Neural progenitor cell (in vitro differentiated cells): ENCODE data around the gene IP6K2. TPM values are rescaled to one million over a fixed set of nuclear protein-coding genes. Genes with fewer than 3 reads are reported as not detected.

Experiments used
- DNase-seq: peaks from one replicate; pipeline ENCODE4 v3.0.0-alpha.2; 2016; ENCODE audit warnings: low spot score
- H2AFZ ChIP-seq: fragments of 200-600 bp; sonication (generic); replicated peaks from 2 replicates; pipeline ENCODE4 v1.6.1; 2016; ENCODE audit warnings: antibody characterized with exemption
- H3F3A ChIP-seq: fragments of 200-600 bp; sonication (generic); 2 replicates; pipeline ENCODE4 v1.6.1; 2016; ENCODE audit warnings: antibody characterized with exemption, low read depth
- H3K27ac ChIP-seq: fragments of 200-600 bp; sonication (generic); 2 replicates; pipeline ENCODE4 v1.5.1; 2016; ENCODE audit warnings: mild to moderate bottlenecking
- H3K27me3 ChIP-seq: fragments of 200-600 bp; sonication (generic); 2 replicates; pipeline ENCODE4 v1.6.1; 2016; ENCODE audit warnings: mild to moderate bottlenecking, moderate library complexity
- H3K36me3 ChIP-seq: fragments of 200-600 bp; sonication (generic); 2 replicates; pipeline ENCODE4 v1.5.1; 2016
- H3K4me1 ChIP-seq: fragments of 200-600 bp; sonication (generic); 2 replicates; pipeline ENCODE4 v1.6.1; 2016; ENCODE audit warnings: mixed run types
- H3K4me2 ChIP-seq: fragments of 200-600 bp; sonication (generic); 2 replicates; pipeline ENCODE4 v1.6.1; 2016
- H3K4me3 ChIP-seq: fragments of 200-600 bp; sonication (generic); 2 replicates; pipeline ENCODE4 v1.5.1; 2016
- H3K79me2 ChIP-seq: fragments of 200-600 bp; sonication (generic); 2 replicates; pipeline ENCODE4 v1.6.1; 2016; ENCODE audit warnings: low read depth
- H3K9ac ChIP-seq: fragments of 200-600 bp; sonication (generic); 2 replicates; pipeline ENCODE4 v1.6.1; 2016
- H3K9me3 ChIP-seq: fragments of 200-600 bp; sonication (generic); 2 replicates; pipeline ENCODE4 v1.5.1; 2016; ENCODE audit warnings: low read depth
- H4K20me1 ChIP-seq: fragments of 200-600 bp; sonication (generic); 2 replicates; pipeline ENCODE4 v1.6.1; 2016; ENCODE audit warnings: low read depth
- H3K27ac Mint-ChIP-seq: 3 replicates; pipeline ENCODE4 v1.8.0; 2021; ENCODE audit warnings: mixed read lengths
- H3K27me3 Mint-ChIP-seq: 2 replicates; pipeline ENCODE4 v1.8.0; 2022; ENCODE audit warnings: low read depth, mild to moderate bottlenecking, inconsistent platforms, moderate library complexity, mixed read lengths; ENCODE audit not compliant: insufficient read depth
- H3K36me3 Mint-ChIP-seq: 3 replicates; pipeline ENCODE4 v1.8.0; 2021; ENCODE audit warnings: mixed read lengths
- H3K4me1 Mint-ChIP-seq: 3 replicates; pipeline ENCODE4 v1.8.0; 2021; ENCODE audit warnings: mixed read lengths
- H3K4me3 Mint-ChIP-seq: 3 replicates; pipeline ENCODE4 v1.8.0; 2021; ENCODE audit warnings: mild to moderate bottlenecking, moderate library complexity, mixed read lengths
- H3K9me3 Mint-ChIP-seq: 3 replicates; pipeline ENCODE4 v1.8.0; 2020; ENCODE audit warnings: mixed read lengths
- CTCF ChIP-seq: fragments of 200-600 bp; sonication (generic); IDR thresholded peaks from 2 replicates; pipeline ENCODE4 v1.5.1; 2017; ENCODE audit warnings: antibody characterized with exemption, mild to moderate bottlenecking
- EZH2 ChIP-seq: fragments of 200-600 bp; sonication (generic); IDR thresholded peaks from 2 replicates; pipeline ENCODE4 v1.6.1; 2017; ENCODE audit warnings: antibody characterized with exemption, mild to moderate bottlenecking, moderate library complexity
- EZH2phosphoT487 ChIP-seq: fragments of 200-600 bp; sonication (generic); IDR thresholded peaks from 2 replicates; pipeline ENCODE4 v1.6.1; 2017; ENCODE audit warnings: antibody characterized with exemption
- microRNA-seq: library from miRNA; unstranded; fragments of <30 nt; microRNA quantifications from one replicate; pipeline ENCODE4, GENCODE V29; 2016
- small RNA-seq: library from RNA; depleted of rRNA; stranded (forward); fragments of <200 nt; gene quantifications from one replicate; pipeline ENCODE3, GENCODE V24; 2015
- total RNA-seq: library from RNA; depleted of rRNA; stranded (reverse); fragments of >200 nt; gene quantifications from 2 replicates; pipeline ENCODE4 v1.2.3, GENCODE V29; 2015; ENCODE audit warnings: low replicate concordance

Gene IP6K2
- total RNA-seq, 1 donor from 2014 or later: 130 TPM

- Mint-ChIP-seq H3K4me1 (no peaks in the 10 kb centered on the region), H3K27ac (no peak overlapping the region), H3K36me3 (peaks cover 7% of the 10 kb centered on the region), H3K27me3 (peaks cover 7% of the 10 kb centered on the region), H3K9me3 (no peaks in the 10 kb centered on the region), H3K4me3 (no peak overlapping the region)
- Histone ChIP-seq H3K27ac (no peak overlapping the region), H3K36me3 (no peaks in the 10 kb centered on the region), H3K4me3 (no peak overlapping the region), H2AFZ (no peak overlapping the region), H3F3A (no peaks in the 10 kb centered on the region), H3K4me2 (no peak overlapping the region), H3K79me2 (no peaks in the 10 kb centered on the region), H3K9ac (no peak overlapping the region), H4K20me1 (no peaks in the 10 kb centered on the region), H3K9me3 (no peaks in the 10 kb centered on the region), H3K4me1 (no peaks in the 10 kb centered on the region), H3K27me3 (no peaks in the 10 kb centered on the region)
- TF ChIP-seq CTCF (no peak), EZH2 (no peak), EZH2phosphoT487 (no peak)
- no peak for DNase-seq
Observed at GRCh38 chr3:48642605-48643004, 74.4 kb downstream of the IP6K2 start.

- H3K9me3 Mint-ChIP-seq: no peaks in the 10 kb centered on the region
- DNase-seq: no peak
- no peak for TF ChIP-seq EZH2
- no peak for TF ChIP-seq CTCF
- TF ChIP-seq EZH2phosphoT487: no peak
- no peak overlapping the region for H2AFZ ChIP-seq
- H3K36me3 ChIP-seq: no peaks in the 10 kb centered on the region
- H3K27me3 ChIP-seq: no peaks in the 10 kb centered on the region
- H3K4me3 ChIP-seq: no peak overlapping the region
- no peaks in the 10 kb centered on the region for H3K9me3 ChIP-seq
- H3K4me2 ChIP-seq: no peak overlapping the region
- no peaks in the 10 kb centered on the region for H4K20me1 ChIP-seq
- peaks cover 7% of the 10 kb centered on the region for H3K27me3 Mint-ChIP-seq
- no peak overlapping the region for H3K27ac ChIP-seq
- H3K27ac Mint-ChIP-seq: no peak overlapping the region
- peaks cover 9% of the 10 kb centered on the region for H3K4me1 Mint-ChIP-seq
- H3K79me2 ChIP-seq: no peaks in the 10 kb centered on the region
- H3K4me3 Mint-ChIP-seq: no peak overlapping the region
- peaks cover 7% of the 10 kb centered on the region for H3K36me3 Mint-ChIP-seq
- H3K9ac ChIP-seq: no peak overlapping the region
- H3K4me1 ChIP-seq: peaks cover 6% of the 10 kb centered on the region
- peaks cover 3% of the 10 kb centered on the region for H3F3A ChIP-seq
Observed at GRCh38 chr3:48641396-48641795, 75.6 kb downstream of the IP6K2 start.

- H3K36me3 ChIP-seq: no peaks in the 10 kb centered on the region
- no peak for TF ChIP-seq EZH2phosphoT487
- TF ChIP-seq CTCF: no peak
- no peak for TF ChIP-seq EZH2
- peaks cover 7% of the 10 kb centered on the region for H3K36me3 Mint-ChIP-seq
Observed at GRCh38 chr3:48639944-48640606, 76.9 kb downstream of the IP6K2 start.

More at GRCh38 chr3:48639944-48640606, 76.9 kb downstream of the IP6K2 start:
- Mint-ChIP-seq H3K4me1 (peaks cover 13% of the 10 kb centered on the region), H3K27me3 (peaks cover 9% of the 10 kb centered on the region), H3K27ac (no peak overlapping the region), H3K9me3 (no peaks in the 10 kb centered on the region), H3K4me3 (no peak overlapping the region)
- Histone ChIP-seq H3K27me3 (no peaks in the 10 kb centered on the region), H3K9me3 (no peaks in the 10 kb centered on the region), H4K20me1 (no peaks in the 10 kb centered on the region), H3K4me3 (no peak overlapping the region), H3K4me1 (peaks cover 11% of the 10 kb centered on the region), H3K79me2 (no peaks in the 10 kb centered on the region), H3K4me2 (no peak overlapping the region), H2AFZ (no peak overlapping the region), H3K27ac (no peak overlapping the region), H3F3A (peaks cover 14% of the 10 kb centered on the region), H3K9ac (no peak overlapping the region)
- no peak for DNase-seq

Small RNA genes lying within 50 kb of the gene (microRNA-seq; reads per million reads assigned to microRNA genes)
- not detected for gene MIR4793

Small RNA genes lying within 50 kb of the gene (small RNA-seq; reads per million reads assigned to genes)
- gene AC141002.1: not detected

Other genes starting within 250 kb of the IP6K2 start
- 54.8 and 133 TPM in 2 replicates for gene SHISA5, start 213.0 kb downstream of the IP6K2 start, total RNA-seq
- 59.5 and 102 TPM in 2 replicates for gene PFKFB4, start 160.4 kb downstream of the IP6K2 start, total RNA-seq
- 0.34 TPM in 1 of 2 replicates, not detected in the other for gene UCN2, start 153.4 kb downstream of the IP6K2 start, total RNA-seq
- 3.0 and 13.3 TPM in 2 replicates for gene COL7A1, start 121.9 kb downstream of the IP6K2 start, total RNA-seq
- 240 and 246 TPM in 2 replicates for gene UQCRC1, start 107.6 kb downstream of the IP6K2 start, total RNA-seq
- not detected in 2 replicates for gene TMEM89, start 95.5 kb downstream of the IP6K2 start, total RNA-seq
- gene SLC26A6, start 81.8 kb downstream of the IP6K2 start, total RNA-seq: 42.5 and 78.9 TPM in 2 replicates
- gene CELSR3, start 54.3 kb downstream of the IP6K2 start, total RNA-seq: 9.9 and 22.3 TPM in 2 replicates
- gene NCKIPSD, start 31.3 kb downstream of the IP6K2 start, total RNA-seq: 32.8 and 69.1 TPM in 2 replicates
- gene PRKAR2A, start 130.7 kb upstream of the IP6K2 start, total RNA-seq: 21.6 and 25.0 TPM in 2 replicates
- 4.3 and 12.5 TPM in 2 replicates for gene SLC25A20, start 181.7 kb upstream of the IP6K2 start, total RNA-seq
- 81.6 and 101 TPM in 2 replicates for gene ARIH2, start 201.6 kb upstream of the IP6K2 start, total RNA-seq